CD4-positive, alpha-beta T cell (primary cell): ENCODE results near the gene HSPB1. TPM values are rescaled to one million over a fixed set of nuclear protein-coding genes. Genes with fewer than 3 reads are reported as not detected.

Experiments used
- ATAC-seq: fragments of 200-7000 bp; cut with Tn5 transposase; one replicate; pipeline ENCODE4 v1.10.0; 2022; ENCODE audit warnings: mild to moderate bottlenecking; ENCODE audit not compliant: poor library complexity
- CTCF ChIA-PET: fragments of 350-600 bp; sonication (Branson Sonifier 250); formaldehyde crosslinking; loops from one replicate; lab custom pipeline; 2021; ENCODE audit warnings: antibody characterized with exemption, inconsistent platforms; lab: Charles Lee
- POLR2A ChIA-PET: fragments of 350-600 bp; sonication (Branson Sonifier 250); formaldehyde crosslinking; loops from one replicate; lab custom pipeline; 2021; ENCODE audit warnings: antibody characterized with exemption, inconsistent platforms; lab: Charles Lee
- DNase-seq, 14 experiments: peaks; one replicate each; pipeline ENCODE4 v3.0.0-alpha.2; 2013 to 2020; ENCODE audit warnings: mixed read lengths in 2 of 14
- H3K27ac ChIP-seq, 2 donors: one replicate each; pipeline versions ENCODE4 v1.5.1 to v1.7.0; 2013; ENCODE audit warnings: low read length in 2 of 2, low read depth in 1 of 2, mild to moderate bottlenecking in 1 of 2
- H3K27me3 ChIP-seq, 2 experiments: 1 replicate in 1 of 2; 2 replicates in 1 of 2; pipeline versions ENCODE4 v1.6.1 to v1.7.0; 2013; ENCODE audit warnings: low read length in 2 of 2, control low read depth in 1 of 2, mild to moderate bottlenecking in 1 of 2, moderate library complexity in 1 of 2; ENCODE audit not compliant: insufficient read depth in 2 of 2, control insufficient read depth in 1 of 2
- H3K36me3 ChIP-seq: one replicate; pipeline ENCODE4 v1.6.1; 2013; ENCODE audit warnings: low read length, control low read depth; ENCODE audit not compliant: insufficient read depth
- H3K4me1 ChIP-seq: one replicate; pipeline ENCODE4 v1.6.1; 2013; ENCODE audit warnings: low read length, control low read depth; ENCODE audit not compliant: insufficient read depth
- H3K4me3 ChIP-seq: one replicate; pipeline ENCODE4 v1.5.1; 2013; ENCODE audit warnings: mild to moderate bottlenecking, low read length, moderate library complexity
- H3K9me3 ChIP-seq, 2 experiments: 1 replicate in 1 of 2; 2 replicates in 1 of 2; pipeline versions ENCODE4 v1.6.1 to v1.7.0; 2013; ENCODE audit warnings: low read length in 2 of 2, mild to moderate bottlenecking in 2 of 2, control low read depth in 1 of 2, moderate library complexity in 1 of 2; ENCODE audit not compliant: control insufficient read depth in 1 of 2, insufficient read depth in 1 of 2
- H3K27ac Mint-ChIP-seq: one replicate; pipeline ENCODE4 v1.8.0; 2020; ENCODE audit warnings: mixed read lengths
- H3K27me3 Mint-ChIP-seq: one replicate; pipeline ENCODE4 v1.8.0; 2021; ENCODE audit warnings: mixed read lengths
- H3K36me3 Mint-ChIP-seq: one replicate; pipeline ENCODE4 v1.8.0; 2021; ENCODE audit warnings: low read depth, mixed read lengths
- H3K4me1 Mint-ChIP-seq: one replicate; pipeline ENCODE4 v1.8.0; 2021; ENCODE audit warnings: low read depth, mixed read lengths
- H3K4me3 Mint-ChIP-seq: one replicate; pipeline ENCODE4 v1.8.0; 2020; ENCODE audit warnings: mild to moderate bottlenecking, mixed read lengths
- H3K9me3 Mint-ChIP-seq: one replicate; pipeline ENCODE4 v1.8.0; 2020; ENCODE audit warnings: mixed read lengths
- CTCF ChIP-seq: fragments of 200-600 bp; IDR thresholded peaks from one replicate; pipeline ENCODE4 v1.8.0; 2022; ENCODE audit warnings: antibody characterized with exemption, mild to moderate bottlenecking
- intact Hi-C, 2 experiments: fragments of 100-400 bp; cut with DNase I in 1 of 2; cut with micrococcal nuclease in 1 of 2; formaldehyde crosslinking; loops; one replicate each; pipeline versions ENCODE4 v1.15.1 to v1.9.0; 2023 to 2025; cut with DNase I, micrococcal nuclease
- total RNA-seq, 174 experiments: library from RNA in 2 of 174; stranded (reverse) in 2 of 174; gene quantifications; one replicate each; pipeline ENCODE4 v1.2.3 and lab custom pipeline; 2021 to 2026

Gene HSPB1
- total RNA-seq, 2 experiments from 2014 or later: 38.0 to 38.6 TPM

- peaks cover 8% of the 10 kb centered on the region for H3K36me3 Mint-ChIP-seq
- H3K27me3 ChIP-seq: no peaks in the 10 kb centered on the region
- ChIA-PET CTCF (interaction anchor here (1.0 to 2.3 kb wide), 4 partner anchors 28 to 140 kb away, joined by 3 to 14 read pairs (median 4); partner anchors contain the start of gene YWHAG), POLR2A (interaction anchor here (0.6 to 3.7 kb wide), 18 partner anchors 9 to 1662 kb away, joined by 3 to 64 read pairs (median 6); partner anchors contain the start of genes GTF2I, HSPB1 and YWHAG)
- peak overlapping the region; percentile 96 for H3K4me3 Mint-ChIP-seq
- H3K36me3 ChIP-seq: peaks cover 3% of the 10 kb centered on the region
- peak; percentile 45 for TF ChIP-seq CTCF
- H3K9me3 Mint-ChIP-seq: no peaks in the 10 kb centered on the region
- H3K27me3 Mint-ChIP-seq: no peaks in the 10 kb centered on the region
- H3K4me1 Mint-ChIP-seq: peaks cover 28% of the 10 kb centered on the region
- intact Hi-C loops: loop anchor here (1.0 to 10.0 kb wide), 4 partner anchors 27 to 444 kb away; partner anchors contain the start of gene RHBDD2 (in 1 of the 2)
- H3K9me3 ChIP-seq: no peaks in the 10 kb centered on the region
- ATAC-seq (peak; percentile 28), DNase-seq (peak; percentile 38 to 86 (median 52))
- H3K27ac ChIP-seq: peak overlapping the region; percentile 76 to 79
- H3K27ac Mint-ChIP-seq: peak overlapping the region; percentile 83
- peaks cover 30% of the 10 kb centered on the region for H3K4me1 ChIP-seq
- peak overlapping the region; percentile 78 for H3K4me3 ChIP-seq
Measured at GRCh38 chr7:76318488-76319353, 16.2 kb downstream of the HSPB1 start.

GRCh38 chr7:76325092-76325491 is 22.6 kb downstream of the HSPB1 start:
- H3K4me3 ChIP-seq: no peak overlapping the region
- no peak overlapping the region for H3K4me3 Mint-ChIP-seq

GRCh38 chr7:76325811-76326210 is 23.3 kb downstream of the HSPB1 start:
- ChIA-PET CTCF (no interaction called here), POLR2A (no interaction called here)
- no peak for TF ChIP-seq CTCF
- no peaks in the 10 kb centered on the region for H3K9me3 Mint-ChIP-seq
- Histone ChIP-seq H3K4me3 (no peak overlapping the region), H3K4me1 (peaks cover 3% of the 10 kb centered on the region), H3K27me3 (no peaks in the 10 kb centered on the region), H3K27ac (no peak overlapping the region), H3K36me3 (peaks cover 44% of the 10 kb centered on the region), H3K9me3 (no peaks in the 10 kb centered on the region)
- H3K27me3 Mint-ChIP-seq: no peaks in the 10 kb centered on the region
- H3K36me3 Mint-ChIP-seq: peaks cover 46% of the 10 kb centered on the region
- DNase-seq (no peak), ATAC-seq (no peak)
- intact Hi-C loops: no loop called here
- peaks cover 32% of the 10 kb centered on the region for H3K4me1 Mint-ChIP-seq
- H3K4me3 Mint-ChIP-seq: no peak overlapping the region
- H3K27ac Mint-ChIP-seq: no peak overlapping the region

More at GRCh38 chr7:76325092-76325491, 22.6 kb downstream of the HSPB1 start:
- H3K36me3 ChIP-seq: peaks cover 40% of the 10 kb centered on the region
- ATAC-seq: no peak
- CTCF ChIA-PET: interaction anchor here (1.5 kb wide), 1 partner anchor 11 kb away, joined by 4 read pairs; no protein-coding TSS in a partner anchor
- Mint-ChIP-seq H3K4me1 (peaks cover 25% of the 10 kb centered on the region), H3K9me3 (no peaks in the 10 kb centered on the region), H3K27me3 (no peaks in the 10 kb centered on the region), H3K27ac (no peak overlapping the region), H3K36me3 (peaks cover 38% of the 10 kb centered on the region)
- no peak for TF ChIP-seq CTCF
- peaks cover 4% of the 10 kb centered on the region for H3K4me1 ChIP-seq
- no peaks in the 10 kb centered on the region for H3K27me3 ChIP-seq
- no peak for DNase-seq
- no peaks in the 10 kb centered on the region for H3K9me3 ChIP-seq
- POLR2A ChIA-PET: no interaction called here
- no peak overlapping the region for H3K27ac ChIP-seq
- intact Hi-C loops: no loop called here
